Activated CD8-positive, alpha-beta memory T cell treated with anti-CD3 and anti-CD28 coated beads for 1 hour (primary cell): ENCODE results near the gene ZCWPW1.
A peak's percentile ranks its signal among the peaks of the same experiment; 100 is the strongest.

Experiments
- DNase-seq, 2 donors: peaks; one replicate each; pipeline ENCODE4 v3.0.0-alpha.2; 2020; ENCODE audit warnings: low read depth in 1 of 2; ENCODE audit errors: extremely low read depth in 1 of 2

ZCWPW1 gene

GRCh38 chr7:100432621-100433275 is 4.2 kb upstream of the ZCWPW1 start:
- no peak for DNase-seq

DNA sequence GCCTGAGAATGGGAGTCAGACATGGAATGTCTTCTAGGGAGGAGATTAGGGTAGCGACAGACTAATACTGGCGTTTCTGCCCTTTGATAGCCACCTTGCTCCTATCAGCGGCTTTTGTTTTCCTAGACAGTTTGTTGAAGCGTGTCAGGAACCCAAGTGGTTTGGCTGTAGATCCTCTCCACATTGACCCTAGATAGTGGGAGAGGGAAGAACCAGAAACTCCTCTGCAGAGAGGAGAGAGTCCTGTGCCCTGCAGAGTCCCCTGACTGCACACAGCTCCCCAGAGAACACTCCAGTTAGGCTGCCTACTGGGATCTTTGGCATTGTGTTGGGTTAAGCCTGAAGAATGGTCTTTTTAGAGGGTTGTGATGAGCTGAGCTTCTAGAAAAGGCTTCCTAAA is 3.5 kb upstream of the ZCWPW1 start:
- DNase-seq: no peak

GRCh38 chr7:100431286-100431735 is 2.8 kb upstream of the ZCWPW1 start:
- no peak for DNase-seq

GRCh38 chr7:100430493-100431285 is 2.2 kb upstream of the ZCWPW1 start:
- DNase-seq: no peak

GRCh38 chr7:100429637-100430492 is 1.4 kb upstream of the ZCWPW1 start, which contains the start of gene MEPCE:
Gene MEPCE (plus strand): TSS chr7:100429831. CDS start chr7:100430019, 188 bp downstream.
- peak; percentile 92 to 98 for DNase-seq

DNA sequence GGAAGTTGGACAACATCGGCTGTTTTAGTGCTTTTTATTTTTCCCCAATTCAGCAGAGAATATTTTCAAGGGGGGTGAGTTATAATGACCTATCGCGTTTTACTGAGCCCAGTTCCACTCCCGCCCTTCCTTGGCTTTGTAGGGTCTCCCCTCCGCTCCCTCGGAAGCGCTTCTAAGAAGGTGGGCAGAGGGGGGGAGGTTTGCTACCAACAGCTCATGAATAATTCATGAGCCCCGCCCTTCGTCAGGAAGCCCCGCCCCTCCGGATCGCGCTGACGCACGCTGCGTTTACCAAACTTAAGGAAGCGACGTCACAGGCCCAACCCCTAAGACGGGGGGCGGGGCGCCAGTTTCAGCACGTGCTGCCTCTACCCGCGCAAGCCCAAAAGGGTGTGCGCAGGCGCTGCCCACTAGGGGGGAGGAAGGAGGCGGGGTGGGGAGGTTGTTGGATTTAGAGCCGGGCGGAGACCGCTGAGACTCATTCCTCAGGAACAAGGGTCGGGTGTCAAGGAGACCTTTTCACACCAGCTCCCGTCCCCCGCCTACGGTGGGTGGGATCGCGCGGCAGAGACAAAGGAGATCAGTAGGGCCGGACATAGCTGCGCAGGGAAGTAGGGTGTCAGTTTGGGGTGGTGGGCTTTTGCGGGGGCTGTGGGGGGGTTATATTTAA is 599 bp upstream of the ZCWPW1 start:
- peak; percentile 100 for DNase-seq

DNA sequence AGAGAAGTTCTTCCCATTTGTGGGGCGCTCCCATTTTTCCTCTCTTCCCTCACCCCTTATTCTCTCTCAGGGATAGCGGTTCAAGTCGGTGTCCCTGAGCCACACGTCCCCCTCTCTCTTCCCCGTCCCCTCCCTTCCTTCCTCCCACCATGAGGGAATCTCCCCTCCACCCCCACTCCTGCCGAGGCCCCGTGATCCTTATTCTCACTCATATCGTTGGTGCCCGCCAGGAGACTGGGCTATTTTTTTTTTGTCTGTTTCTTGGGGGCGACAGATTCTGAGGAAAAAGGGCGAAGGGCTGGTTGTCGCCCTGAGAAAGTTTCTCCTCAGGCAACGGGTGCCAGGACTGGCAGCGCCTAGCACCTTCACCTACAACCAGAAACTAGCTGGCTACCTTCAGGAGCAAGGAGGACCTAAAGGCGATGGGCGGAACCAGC is 723 bp downstream of the ZCWPW1 start:
- DNase-seq: no peak

DNA sequence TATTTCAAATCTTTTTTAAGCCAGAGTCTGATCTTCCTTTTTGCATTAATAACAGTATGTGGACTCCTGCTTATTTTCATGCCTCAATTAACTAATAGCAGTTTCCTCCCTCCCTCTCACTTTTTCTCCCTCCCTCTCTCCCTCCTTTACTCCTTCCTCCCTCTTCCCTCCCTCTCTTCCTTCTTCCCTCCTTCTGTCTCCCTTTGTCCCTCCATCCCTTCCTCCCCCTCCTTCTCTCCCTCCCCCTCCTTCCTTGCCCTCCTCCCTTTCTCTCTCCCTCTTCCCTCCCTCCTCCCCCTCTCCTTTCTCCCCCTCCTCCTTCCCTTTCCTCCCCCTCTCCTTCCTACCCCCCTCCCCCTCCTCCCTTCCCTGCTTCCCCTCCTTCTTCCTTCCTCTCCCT is 2.0 kb downstream of the ZCWPW1 start:
- no peak for DNase-seq

DNA sequence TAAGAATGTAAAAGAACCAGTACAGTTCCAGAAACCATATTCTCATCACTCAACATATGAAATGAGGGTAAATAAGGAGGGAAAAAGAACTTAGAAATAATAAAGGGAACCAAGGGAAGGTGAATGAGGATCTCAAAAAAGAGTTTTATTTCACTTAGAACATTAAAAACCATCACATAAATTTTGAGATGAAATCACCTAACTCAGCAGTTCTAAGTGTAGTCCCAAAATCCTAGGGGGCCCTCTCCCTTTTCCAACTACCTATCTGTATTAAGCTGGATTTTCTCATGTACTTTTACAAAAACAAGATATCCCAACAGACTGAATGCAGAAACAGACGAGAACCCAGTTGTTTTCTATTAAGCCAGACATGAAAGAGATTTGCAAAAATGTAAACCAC is 3.2 kb downstream of the ZCWPW1 start:
- DNase-seq: no peak

- no peak for DNase-seq
Measured at GRCh38 chr7:100423315-100423714, 5.2 kb downstream of the ZCWPW1 start.

DNA sequence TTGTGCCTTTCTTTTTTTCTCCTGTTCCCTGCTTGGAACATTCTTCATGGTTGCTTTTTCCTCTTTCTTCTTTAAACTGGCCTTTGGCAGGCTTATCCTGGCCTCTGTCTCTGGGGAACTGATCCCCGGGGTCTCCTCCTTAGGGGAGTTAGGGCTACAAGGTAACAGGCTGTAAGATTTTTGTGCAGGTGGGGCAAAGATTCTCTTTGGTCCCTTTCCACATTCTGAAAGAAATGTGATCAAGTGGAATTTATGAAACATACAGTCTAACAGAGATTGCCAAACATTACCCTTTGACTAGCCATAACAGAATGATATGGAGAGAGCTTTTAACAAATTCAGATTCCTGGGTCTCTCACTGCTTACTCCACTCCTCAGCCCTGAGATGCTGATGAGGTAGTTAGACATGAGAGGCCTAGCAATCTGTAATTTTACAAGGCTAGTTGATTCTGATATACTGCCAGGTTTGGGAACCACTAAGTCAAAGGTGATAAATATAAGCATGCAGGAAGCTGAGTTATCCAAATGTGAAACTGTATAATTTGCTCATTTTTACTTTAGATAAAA is 8.8 kb downstream of the ZCWPW1 start:
- no peak for DNase-seq

- DNase-seq: no peak
Measured at GRCh38 chr7:100418930-100419659, 9.4 kb downstream of the ZCWPW1 start.

DNA sequence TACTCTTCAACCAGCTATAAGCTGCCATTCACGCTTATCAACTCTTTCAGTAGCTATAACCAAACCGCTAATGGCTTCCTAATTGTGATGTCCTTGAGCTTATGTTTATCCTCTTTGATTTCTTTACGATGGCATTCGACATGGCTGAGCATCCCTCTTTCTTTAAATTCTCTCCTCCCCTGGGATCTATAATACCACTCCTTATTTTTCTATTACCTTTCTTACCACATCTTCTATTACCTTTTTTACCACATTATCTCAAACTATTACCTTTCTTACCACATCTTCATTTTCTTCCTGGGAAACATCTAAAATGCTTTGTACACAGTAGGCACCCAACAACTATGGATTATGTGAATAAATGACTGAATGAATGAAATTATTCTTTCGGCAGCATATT is 13.1 kb downstream of the ZCWPW1 start:
- DNase-seq: no peak

GRCh38 chr7:100413889-100414288 is 14.6 kb downstream of the ZCWPW1 start:
- no peak for DNase-seq

- DNase-seq: no peak
Measured at GRCh38 chr7:100413346-100413745, 15.2 kb downstream of the ZCWPW1 start.

- no peak for DNase-seq
Measured at GRCh38 chr7:100411101-100411500, 17.4 kb downstream of the ZCWPW1 start.

DNA sequence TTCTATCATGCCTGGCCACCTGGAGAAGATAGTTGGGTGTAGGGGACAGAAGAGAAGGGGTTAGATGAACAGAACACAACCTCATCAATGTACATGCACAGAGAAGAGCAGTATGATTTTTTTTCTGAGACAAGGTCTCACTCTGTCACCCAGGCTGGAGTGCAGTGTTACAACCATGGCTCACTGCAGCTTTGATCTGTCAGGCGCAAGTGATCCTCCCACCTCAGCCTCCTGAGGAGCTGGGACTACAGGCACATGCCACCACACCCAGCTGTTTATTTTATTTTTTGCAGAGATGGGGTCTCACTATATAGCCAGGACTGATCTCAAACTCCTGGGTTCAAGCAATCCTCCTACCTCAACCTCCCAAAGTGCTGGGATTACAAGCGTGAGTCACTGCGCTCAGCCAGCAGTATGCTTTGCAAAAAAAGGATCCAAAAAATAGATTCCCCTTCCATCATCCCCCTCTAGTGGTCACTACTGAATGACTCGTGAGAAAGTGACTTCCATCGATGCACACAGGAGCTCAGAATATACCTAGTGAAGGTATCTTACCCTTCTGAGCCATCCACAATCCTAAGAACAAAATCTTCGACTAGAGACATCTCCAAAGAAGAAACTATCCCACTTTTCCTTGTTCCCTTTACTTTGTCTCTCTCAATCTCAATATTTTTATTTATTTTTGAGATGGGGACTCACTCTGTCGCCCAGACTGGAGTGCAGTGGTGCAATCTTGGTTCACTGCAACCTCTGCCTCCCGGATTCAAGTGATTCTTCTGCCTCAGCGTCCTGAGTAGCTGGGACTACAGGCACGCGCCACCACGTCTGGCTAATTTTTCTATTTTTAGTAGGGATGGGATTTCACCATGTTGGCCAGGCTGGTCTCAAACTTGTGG is 21.0 kb downstream of the ZCWPW1 start:
- no peak for DNase-seq

DNA sequence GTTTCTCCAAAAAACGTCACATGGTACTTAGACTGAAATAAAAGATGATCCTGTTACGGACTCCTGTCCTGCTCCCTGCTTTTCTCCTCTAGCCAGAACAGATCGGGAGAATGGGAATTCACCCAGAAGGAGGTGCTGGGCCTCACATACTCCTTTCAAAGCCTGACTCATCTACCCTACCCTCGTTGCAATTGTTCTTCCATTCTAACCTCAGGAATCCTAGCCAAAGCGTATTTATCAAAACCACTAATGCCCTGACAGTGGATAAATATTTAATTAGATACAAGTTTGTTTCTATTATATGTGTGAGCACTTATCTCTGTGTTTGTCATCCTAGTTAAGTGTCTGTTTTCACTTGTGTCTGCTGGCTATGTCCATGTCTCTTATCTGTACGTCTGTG is 21.7 kb downstream of the ZCWPW1 start:
- DNase-seq: no peak

DNA sequence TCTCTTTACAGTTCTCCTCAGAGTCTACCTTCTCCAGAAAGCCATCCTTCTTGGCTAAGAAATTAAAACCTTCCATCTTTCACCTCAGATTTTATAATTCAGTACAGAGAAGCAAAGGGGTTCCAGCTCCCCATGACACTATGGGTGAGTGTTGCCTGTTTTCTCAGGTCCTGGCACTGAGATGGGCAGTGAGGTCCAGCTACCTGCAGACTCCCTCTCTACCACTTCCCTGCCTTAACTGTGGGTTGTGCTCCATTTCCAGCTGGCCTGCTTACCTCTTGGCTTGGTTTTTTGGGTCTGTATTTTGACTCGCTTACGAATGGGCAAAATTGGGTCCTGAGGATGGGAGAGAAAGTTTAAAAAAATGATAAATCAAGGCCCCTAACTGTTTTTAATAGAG is 26.3 kb downstream of the ZCWPW1 start:
- no peak for DNase-seq
